Fibroblast of the conjunctiva (primary cell): ENCODE data around the gene RERE.
"Not testable (repeated sequence)": the region's sequence is repeated elsewhere in the genome, so short reads cannot be mapped to it uniquely, and the experiment has no call there.

Experiments
- DNase-seq: peaks from one replicate; pipeline ENCODE4 v3.0.0-alpha.2; 2010; ENCODE audit warnings: low read depth

RERE gene

GRCh38 chr1:8797216-8797615 is 20.2 kb downstream of the RERE start:
- no peak for DNase-seq

- no peak for DNase-seq
Measured at GRCh38 chr1:8796812-8797211, 20.6 kb downstream of the RERE start.

- DNase-seq, result no peak
Measured at GRCh38 chr1:8794605-8795004, 22.8 kb downstream of the RERE start.

GRCh38 chr1:8791819-8792218 is 25.6 kb downstream of the RERE start:
- no peak for DNase-seq

- DNase-seq, result no peak
Measured at GRCh38 chr1:8790987-8791386, 26.5 kb downstream of the RERE start.

- DNase-seq, result no peak
Measured at GRCh38 chr1:8790478-8790877, 27.0 kb downstream of the RERE start.

GRCh38 chr1:8789314-8790214 is 27.9 kb downstream of the RERE start:
- DNase-seq, result no peak

GRCh38 chr1:8787218-8787617 is 30.2 kb downstream of the RERE start:
- no peak for DNase-seq

- not testable (repeated sequence) for DNase-seq
Measured at GRCh38 chr1:8786204-8786603, 31.2 kb downstream of the RERE start.

- DNase-seq, result no peak
Measured at GRCh38 chr1:8782955-8783354, 34.5 kb downstream of the RERE start.

- DNase-seq, result no peak
Measured at GRCh38 chr1:8782001-8782620, 35.3 kb downstream of the RERE start.

- DNase-seq, result no peak
Measured at GRCh38 chr1:8780405-8780804, 37.0 kb downstream of the RERE start.

- no peak for DNase-seq
Measured at GRCh38 chr1:8777867-8778266, 39.6 kb downstream of the RERE start.

GRCh38 chr1:8776104-8776503 is 41.3 kb downstream of the RERE start:
- no peak for DNase-seq

GRCh38 chr1:8767006-8767405 is 50.4 kb downstream of the RERE start:
- DNase-seq, result no peak

- no peak for DNase-seq
Measured at GRCh38 chr1:8765198-8765597, 52.2 kb downstream of the RERE start.

- no peak for DNase-seq
Measured at GRCh38 chr1:8764293-8764937, 53.0 kb downstream of the RERE start.

- no peak for DNase-seq
Measured at GRCh38 chr1:8763888-8764287, 53.6 kb downstream of the RERE start.

- DNase-seq, result no peak
Measured at GRCh38 chr1:8754993-8755392, 62.4 kb downstream of the RERE start.

- no peak for DNase-seq
Measured at GRCh38 chr1:8754247-8754650, 63.2 kb downstream of the RERE start.

GRCh38 chr1:8753736-8754135 is 63.7 kb downstream of the RERE start:
- no peak for DNase-seq

- DNase-seq, result no peak
Measured at GRCh38 chr1:8752921-8753713, 64.3 kb downstream of the RERE start.
